HepG2 (cell line): ENCODE results near the gene TCEANC. TPM values are rescaled to one million over a fixed set of nuclear protein-coding genes. Genes with fewer than 3 reads are reported as not detected.
"Not testable (repeated sequence)": the region's sequence is repeated elsewhere in the genome, so short reads cannot be mapped to it uniquely, and the experiment has no call there.

Experiments
- ATAC-seq: fragments of 200-7000 bp; cut with Tn5 transposase; 3 replicates; pipeline ENCODE4 v1.9.1; 2020; ENCODE audit warnings: mild to moderate bottlenecking, moderate library complexity
- BruUV-seq: library from RNA; stranded (reverse); fragments of 400-500 nt; replicated peaks from 2 replicates; lab custom pipeline; 2021; lab: Mats Ljungman, UMichigan
- CTCF ChIA-PET: fragments of 300-600 bp; formaldehyde crosslinking; extraction: SDS; loops from one replicate; lab custom pipeline; 2021; ENCODE audit warnings: low total read pairs, inconsistent platforms, low intra/inter-chr PET ratio; lab: Yijun Ruan, JAX
- POLR2A ChIA-PET: fragments of 350-600 bp; sonication (Branson Sonifier 250); formaldehyde crosslinking; loops from one replicate; lab custom pipeline; 2020; ENCODE audit warnings: antibody characterized with exemption, inconsistent platforms; lab: Yijun Ruan, JAX
- DNase-seq: peaks from one replicate; pipeline ENCODE4 v3.0.0-alpha.2; 2015; ENCODE audit warnings: low spot score
- FAIRE-seq: peaks from 3 replicates; lab custom pipeline; 2011; peaks lifted over from hg19 to GRCh38; lab: Jason Lieb, UNC
- H2AFZ ChIP-seq: one replicate; pipeline ENCODE4 v1.6.1; 2011; ENCODE audit warnings: low read length, inconsistent platforms
- H3K27ac ChIP-seq: fragments of 300-600 bp; 3 replicates; pipeline ENCODE4 v1.8.0; 2011; ENCODE audit warnings: mixed run types, mild to moderate bottlenecking, mixed read lengths, low read length, inconsistent platforms; ENCODE audit not compliant: insufficient read depth; ENCODE audit errors: extremely low read length
- H3K27me3 ChIP-seq, 2 experiments: fragments of 200-600 bp in 1 of 2; 2 replicates in 1 of 2; 3 replicates in 1 of 2; pipeline versions ENCODE4 v1.6.0 to v1.8.0; 2011; ENCODE audit warnings: low read length in 2 of 2, mild to moderate bottlenecking in 2 of 2, moderate library complexity in 2 of 2, inconsistent platforms in 1 of 2; ENCODE audit not compliant: insufficient read depth in 2 of 2, control insufficient read depth in 1 of 2
- H3K36me3 ChIP-seq, 2 experiments: fragments of 200-600 bp in 1 of 2; replicated peaks in 1 of 2; 2 replicates in 1 of 2; 3 replicates in 1 of 2; pipeline versions ENCODE4 v1.5.1 to v1.8.0; 2011; ENCODE audit warnings: low read length in 2 of 2, inconsistent platforms in 1 of 2; ENCODE audit not compliant: insufficient read depth in 2 of 2, control insufficient read depth in 1 of 2
- H3K4me1 ChIP-seq: 2 replicates; pipeline ENCODE4 v1.5.1; 2012; ENCODE audit warnings: low read length, inconsistent platforms; ENCODE audit not compliant: insufficient read depth
- H3K4me2 ChIP-seq: 2 replicates; pipeline ENCODE4 v1.6.0; 2011; ENCODE audit warnings: low read depth, low read length, inconsistent platforms
- H3K4me3 ChIP-seq, 3 experiments: fragments of 200-600 bp in 1 of 3; sonication (generic), shearing (Covaris generic) in 1 of 3; replicated peaks in 1 of 3; 2 replicates each; pipeline ENCODE4 v1.5.1; 2011 to 2016; ENCODE audit warnings: low read length in 3 of 3, inconsistent platforms in 2 of 3, low read depth in 2 of 3, mild to moderate bottlenecking in 2 of 3, control low read depth in 1 of 3, mixed read lengths in 1 of 3; ENCODE audit not compliant: insufficient read depth in 1 of 3
- H3K79me2 ChIP-seq: one replicate; pipeline ENCODE4 v1.6.1; 2011; ENCODE audit warnings: low read length, inconsistent platforms; ENCODE audit not compliant: insufficient read depth
- H3K9ac ChIP-seq: 2 replicates; pipeline ENCODE4 v1.6.0; 2011; ENCODE audit warnings: mild to moderate bottlenecking, low read depth, low read length, inconsistent platforms; ENCODE audit not compliant: insufficient read depth
- H3K9me3 ChIP-seq: 2 replicates; pipeline ENCODE4 v1.5.1; 2012; ENCODE audit warnings: mild to moderate bottlenecking, low read length
- H4K20me1 ChIP-seq: 2 replicates; pipeline ENCODE4 v1.6.0; 2011; ENCODE audit warnings: inconsistent platforms, mild to moderate bottlenecking, low read length, moderate library complexity; ENCODE audit not compliant: insufficient read depth
- GTF2F1 ChIP-seq: fragments of 150-350 bp; IDR thresholded peaks from 2 replicates; pipeline ENCODE4 v1.6.1; 2014; ENCODE audit warnings: low read length
- LRRFIP1 ChIP-seq: sonication (generic); formaldehyde crosslinking; conservative IDR thresholded peaks from 2 replicates; pipeline ENCODE4 v1.4.0; 2020; ENCODE audit warnings: missing genetic modification reagents
- MEIS2 ChIP-seq: sonication (generic); formaldehyde crosslinking; IDR thresholded peaks from 2 replicates; pipeline ENCODE4 v1.9.0; 2021; ENCODE audit warnings: mild to moderate bottlenecking, missing genetic modification reagents
- NRL ChIP-seq: sonication (generic); formaldehyde crosslinking; IDR thresholded peaks from 2 replicates; pipeline ENCODE4 v1.5.0; 2020; ENCODE audit warnings: missing genetic modification reagents, mild to moderate bottlenecking, moderate library complexity, borderline replicate concordance
- PHF20 ChIP-seq: sonication (generic); formaldehyde crosslinking; IDR thresholded peaks from 2 replicates; pipeline ENCODE4 v1.5.0; 2020; ENCODE audit warnings: mild to moderate bottlenecking, missing genetic modification reagents
- PRMT3 ChIP-seq: sonication (generic); formaldehyde crosslinking; IDR thresholded peaks from 2 replicates; pipeline ENCODE4 v1.8.1; 2022; ENCODE audit warnings: low read depth, mild to moderate bottlenecking, moderate library complexity, missing genetic modification reagents, borderline replicate concordance
- SMARCC2 ChIP-seq: fragments of 450-650 bp; IDR thresholded peaks from 2 replicates; pipeline ENCODE4 v1.6.1; 2017; ENCODE audit warnings: antibody characterized with exemption, mild to moderate bottlenecking
- SMC3 ChIP-seq: IDR thresholded peaks from 2 replicates; pipeline ENCODE4 v1.6.1; 2011; ENCODE audit warnings: low read length, improper control_type of control experiment
- ZNF12 ChIP-seq: sonication (generic); formaldehyde crosslinking; IDR thresholded peaks from 2 replicates; pipeline ENCODE4 v1.5.0; 2020; ENCODE audit warnings: missing genetic modification reagents
- ZNF282 ChIP-seq: fragments of 450-650 bp; IDR thresholded peaks from 2 replicates; pipeline ENCODE4 v1.6.1; 2018; ENCODE audit not compliant: partially characterized antibody
- ZNF563 ChIP-seq: sonication (generic); formaldehyde crosslinking; IDR thresholded peaks from 2 replicates; pipeline ENCODE4 v1.8.0; 2022; ENCODE audit warnings: mild to moderate bottlenecking, moderate library complexity, missing genetic modification reagents
- ZNF607 ChIP-seq: sonication (generic); formaldehyde crosslinking; IDR thresholded peaks from 2 replicates; pipeline ENCODE4 v1.5.1; 2020; ENCODE audit warnings: missing genetic modification reagents, mild to moderate bottlenecking, borderline replicate concordance
- WGBS: methylation state at CpG from one replicate; pipeline ENCODE4 v1.1.6; 2017; ENCODE audit warnings: low lambda C conversion rate; 5-methylcytosine and 5-hydroxymethylcytosine counted together
- in situ Hi-C: cut with HindIII; loops from 2 replicates; pipeline ENCODE4 v1.10.0; 2017; ENCODE audit warnings: low pct_unique_long_range_greater_than_20kb; ENCODE audit not compliant: extremely low pct_ligation_motif_present
- intact Hi-C: fragments of 100-400 bp; cut with micrococcal nuclease; formaldehyde crosslinking; loops from one replicate; pipeline ENCODE4 v1.10.0; 2022; ENCODE audit not compliant: unreplicated experiment
- polyA plus RNA-seq, 8 experiments: library from polyadenylated mRNA; depleted of rRNA in 3 of 8; stranded (reverse) in 7 of 8; unstranded in 1 of 8; fragments of >200 nt; fragmentation: Illumina TruSeq in 4 of 8; extraction: Trizol in 4 of 8; gene quantifications; 2 replicates each; pipeline versions ENCODE4 v1.2.1 to v1.2.3, GENCODE V29; 2011 to 2016; ENCODE audit warnings: low read depth in 4 of 8, missing spikeins in 1 of 8, mixed read lengths in 1 of 8; ENCODE audit not compliant: insufficient read depth in 1 of 8
- total RNA-seq, 5 experiments: library from RNA; depleted of rRNA; stranded (reverse); fragments of >200 nt; fragmentation: Illumina TruSeq; extraction: Trizol; gene quantifications; 2 replicates each; pipeline ENCODE4 v1.2.3, GENCODE V29; 2016; ENCODE audit warnings: low read depth in 1 of 5
- TF ChIP-seq, protein P1 (sequence below): sonication (generic); formaldehyde crosslinking; IDR thresholded peaks from 2 replicates; pipeline ENCODE4 v1.4.0; 2020; ENCODE audit warnings: mild to moderate bottlenecking, missing genetic modification reagents
- TF ChIP-seq, protein P2 (sequence below): IDR thresholded peaks from 2 replicates; pipeline ENCODE4 v1.6.1; 2016
- TF ChIP-seq, protein P3 (sequence below): sonication (generic); formaldehyde crosslinking; IDR thresholded peaks from 2 replicates; pipeline ENCODE4 v1.5.1; 2020; ENCODE audit warnings: mild to moderate bottlenecking, missing genetic modification reagents, moderate library complexity

The TCEANC gene
- total and polyA plus RNA-seq, 2 of the 13 experiments (the other 11 are each of a cell fraction or from before 2014, with no cell fraction given): 0.51 to 0.97 TPM

DNA sequence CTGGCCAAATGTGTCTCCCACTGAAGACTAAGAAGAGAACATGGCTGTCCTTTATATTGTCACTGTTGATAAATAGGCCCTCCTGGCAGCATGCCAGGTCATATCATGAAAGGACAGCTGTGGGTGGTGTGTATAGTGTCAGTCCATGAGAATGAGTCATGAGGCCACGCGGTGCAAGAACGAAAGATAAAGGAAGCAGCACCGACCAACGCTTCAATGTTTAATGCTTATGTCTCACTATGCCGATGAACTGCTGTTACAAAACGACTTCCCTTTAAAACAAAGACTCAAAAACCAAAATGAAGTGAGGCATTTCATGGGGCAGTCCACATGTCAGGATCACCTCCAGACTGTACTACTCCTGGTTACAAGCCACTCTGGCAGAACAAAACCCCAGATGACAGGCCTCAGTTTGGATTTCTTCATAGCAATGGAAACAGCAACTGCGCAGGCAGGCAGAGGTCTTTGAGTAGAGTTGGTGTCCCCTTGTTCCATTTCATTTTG is 5.2 kb upstream of the TCEANC start (continued):
- no peak for TF ChIP-seq PHF20 (CRISPR knock-in tag)
- TF ChIP-seq GTF2F1: no peak
- TF ChIP-seq LRRFIP1 (CRISPR knock-in tag): no peak
- TF ChIP-seq, protein P1, sequence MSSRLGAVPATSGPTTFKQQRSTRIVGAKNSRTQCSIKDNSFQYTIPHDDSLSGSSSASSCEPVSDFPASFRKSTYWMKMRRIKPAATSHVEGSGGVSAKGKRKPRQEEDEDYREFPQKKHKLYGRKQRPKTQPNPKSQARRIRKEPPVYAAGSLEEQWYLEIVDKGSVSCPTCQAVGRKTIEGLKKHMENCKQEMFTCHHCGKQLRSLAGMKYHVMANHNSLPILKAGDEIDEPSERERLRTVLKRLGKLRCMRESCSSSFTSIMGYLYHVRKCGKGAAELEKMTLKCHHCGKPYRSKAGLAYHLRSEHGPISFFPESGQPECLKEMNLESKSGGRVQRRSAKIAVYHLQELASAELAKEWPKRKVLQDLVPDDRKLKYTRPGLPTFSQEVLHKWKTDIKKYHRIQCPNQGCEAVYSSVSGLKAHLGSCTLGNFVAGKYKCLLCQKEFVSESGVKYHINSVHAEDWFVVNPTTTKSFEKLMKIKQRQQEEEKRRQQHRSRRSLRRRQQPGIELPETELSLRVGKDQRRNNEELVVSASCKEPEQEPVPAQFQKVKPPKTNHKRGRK (CRISPR knock-in tag): no peak
- TF ChIP-seq ZNF282: no peak
- TF ChIP-seq, protein P2, sequence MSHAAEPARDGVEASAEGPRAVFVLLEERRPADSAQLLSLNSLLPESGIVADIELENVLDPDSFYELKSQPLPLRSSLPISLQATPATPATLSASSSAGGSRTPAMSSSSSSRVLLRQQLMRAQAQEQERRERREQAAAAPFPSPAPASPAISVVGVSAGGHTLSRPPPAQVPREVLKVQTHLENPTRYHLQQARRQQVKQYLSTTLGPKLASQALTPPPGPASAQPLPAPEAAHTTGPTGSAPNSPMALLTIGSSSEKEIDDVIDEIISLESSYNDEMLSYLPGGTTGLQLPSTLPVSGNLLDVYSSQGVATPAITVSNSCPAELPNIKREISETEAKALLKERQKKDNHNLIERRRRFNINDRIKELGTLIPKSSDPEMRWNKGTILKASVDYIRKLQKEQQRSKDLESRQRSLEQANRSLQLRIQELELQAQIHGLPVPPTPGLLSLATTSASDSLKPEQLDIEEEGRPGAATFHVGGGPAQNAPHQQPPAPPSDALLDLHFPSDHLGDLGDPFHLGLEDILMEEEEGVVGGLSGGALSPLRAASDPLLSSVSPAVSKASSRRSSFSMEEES: 0 out of 2 replicates have a peak, but pooled peaks have one; percentile 22
- TF ChIP-seq MEIS2: peak; percentile 26; the same call in 1 of the 2 replicates
- peak; percentile 15; the same call in 1 of the 2 replicates for TF ChIP-seq ZNF12 (CRISPR knock-in tag)
- no peak for TF ChIP-seq SMARCC2
- TF ChIP-seq, protein P3, sequence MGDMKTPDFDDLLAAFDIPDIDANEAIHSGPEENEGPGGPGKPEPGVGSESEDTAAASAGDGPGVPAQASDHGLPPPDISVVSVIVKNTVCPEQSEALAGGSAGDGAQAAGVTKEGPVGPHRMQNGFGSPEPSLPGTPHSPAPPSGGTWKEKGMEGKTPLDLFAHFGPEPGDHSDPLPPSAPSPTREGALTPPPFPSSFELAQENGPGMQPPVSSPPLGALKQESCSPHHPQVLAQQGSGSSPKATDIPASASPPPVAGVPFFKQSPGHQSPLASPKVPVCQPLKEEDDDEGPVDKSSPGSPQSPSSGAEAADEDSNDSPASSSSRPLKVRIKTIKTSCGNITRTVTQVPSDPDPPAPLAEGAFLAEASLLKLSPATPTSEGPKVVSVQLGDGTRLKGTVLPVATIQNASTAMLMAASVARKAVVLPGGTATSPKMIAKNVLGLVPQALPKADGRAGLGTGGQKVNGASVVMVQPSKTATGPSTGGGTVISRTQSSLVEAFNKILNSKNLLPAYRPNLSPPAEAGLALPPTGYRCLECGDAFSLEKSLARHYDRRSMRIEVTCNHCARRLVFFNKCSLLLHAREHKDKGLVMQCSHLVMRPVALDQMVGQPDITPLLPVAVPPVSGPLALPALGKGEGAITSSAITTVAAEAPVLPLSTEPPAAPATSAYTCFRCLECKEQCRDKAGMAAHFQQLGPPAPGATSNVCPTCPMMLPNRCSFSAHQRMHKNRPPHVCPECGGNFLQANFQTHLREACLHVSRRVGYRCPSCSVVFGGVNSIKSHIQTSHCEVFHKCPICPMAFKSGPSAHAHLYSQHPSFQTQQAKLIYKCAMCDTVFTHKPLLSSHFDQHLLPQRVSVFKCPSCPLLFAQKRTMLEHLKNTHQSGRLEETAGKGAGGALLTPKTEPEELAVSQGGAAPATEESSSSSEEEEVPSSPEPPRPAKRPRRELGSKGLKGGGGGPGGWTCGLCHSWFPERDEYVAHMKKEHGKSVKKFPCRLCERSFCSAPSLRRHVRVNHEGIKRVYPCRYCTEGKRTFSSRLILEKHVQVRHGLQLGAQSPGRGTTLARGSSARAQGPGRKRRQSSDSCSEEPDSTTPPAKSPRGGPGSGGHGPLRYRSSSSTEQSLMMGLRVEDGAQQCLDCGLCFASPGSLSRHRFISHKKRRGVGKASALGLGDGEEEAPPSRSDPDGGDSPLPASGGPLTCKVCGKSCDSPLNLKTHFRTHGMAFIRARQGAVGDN: no peak
- no peak for TF ChIP-seq NRL
- TF ChIP-seq ZNF563: no peak
- TF ChIP-seq ZNF607 (CRISPR knock-in tag): no peak
- TF ChIP-seq PRMT3 (CRISPR knock-in tag): no peak
- TF ChIP-seq SMC3: no peak
- TF ChIP-seq, all 625 proteins: peak for 24

DNA sequence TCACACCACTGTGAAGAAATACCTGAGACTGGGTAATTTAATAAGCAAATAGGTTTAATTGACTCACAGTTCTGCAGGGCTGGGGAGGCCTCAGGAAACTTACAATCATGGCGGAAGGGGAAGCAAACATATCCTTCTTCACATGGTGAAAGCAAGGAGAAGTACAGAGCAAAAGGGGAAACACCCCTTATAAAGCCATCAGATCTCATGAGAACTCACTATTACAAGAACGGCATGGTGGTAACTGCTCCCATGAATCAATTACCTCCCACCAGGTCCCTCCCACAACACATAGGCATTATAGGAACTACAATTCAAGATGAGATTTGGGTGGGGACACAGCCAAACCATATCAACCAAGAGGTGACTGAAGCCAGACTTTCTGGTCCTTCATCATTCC is 4.6 kb upstream of the TCEANC start:
- POLR2A ChIA-PET, H3K27ac ChIP-seq, H3K4me1 ChIP-seq, H3K36me3 ChIP-seq, H3K27me3 ChIP-seq, H4K20me1 ChIP-seq, H3K79me2 ChIP-seq, BruUV-seq, DNase-seq, H3K4me2 ChIP-seq, H3K9ac ChIP-seq, intact Hi-C loops, H2AFZ ChIP-seq, CTCF ChIA-PET, H3K9me3 ChIP-seq, FAIRE-seq, ATAC-seq, H3K4me3 ChIP-seq: not testable (repeated sequence)
- 93% methylated on average over 2 of the region's 2 CpGs for WGBS
- in situ Hi-C loops: loop anchor here (10.0 kb wide), 1 partner anchor 134 kb away; no protein-coding TSS in a partner anchor
